IMR-90 (cell line): Measurements from ENCODE around the gene DYNC1H1. TPM values are rescaled to one million over a fixed set of nuclear protein-coding genes. Genes with fewer than 3 reads are reported as not detected.

Experiments used
- ATAC-seq: fragments of 200-7000 bp; cut with Tn5 transposase; 2 replicates; pipeline ENCODE4 v1.9.1; 2020; ENCODE audit warnings: low read depth, mild to moderate bottlenecking, moderate library complexity
- BruUV-seq: library from RNA; stranded (reverse); fragments of 400-500 nt; replicated peaks from 2 replicates; lab custom pipeline; 2021; lab: Mats Ljungman, UMichigan
- CTCF ChIA-PET: fragments of 300-600 bp; formaldehyde crosslinking; extraction: SDS; loops from one replicate; lab custom pipeline; 2021; ENCODE audit warnings: antibody characterized with exemption; lab: Yijun Ruan, JAX
- POLR2A ChIA-PET: fragments of 300-600 bp; sonication (Branson Sonifier 250); formaldehyde crosslinking; loops from one replicate; lab custom pipeline; 2022; ENCODE audit warnings: antibody characterized with exemption; ENCODE audit not compliant: unreplicated experiment; lab: Charles Lee
- DNase-seq: peaks from one replicate; pipeline ENCODE4 v3.0.0; 2013
- H2AFZ ChIP-seq: replicated peaks from 2 replicates; pipeline ENCODE3; 2013; ENCODE audit warnings: low read length, mild to moderate bottlenecking; ENCODE audit not compliant: poor library complexity
- H2AK5ac ChIP-seq: 2 replicates; pipeline ENCODE4 v1.6.1; 2013; ENCODE audit warnings: low read depth, low read length, inconsistent platforms
- H2AK9ac ChIP-seq: replicated peaks from 2 replicates; pipeline ENCODE3; 2013; ENCODE audit warnings: mild to moderate bottlenecking, low read depth, low read length, moderate library complexity; ENCODE audit not compliant: poor library complexity
- H2BK120ac ChIP-seq: 2 replicates; pipeline ENCODE4 v1.6.1; 2013; ENCODE audit warnings: low read depth, low read length, inconsistent platforms
- H2BK15ac ChIP-seq: 3 replicates; pipeline ENCODE4 v1.6.1; 2013; ENCODE audit warnings: low read depth, low read length, inconsistent platforms
- H2BK20ac ChIP-seq: 2 replicates; pipeline ENCODE4 v1.6.1; 2013; ENCODE audit warnings: low read depth, mild to moderate bottlenecking, inconsistent platforms, low read length, moderate library complexity
- H2BK5ac ChIP-seq: 2 replicates; pipeline ENCODE4 v1.6.1; 2013; ENCODE audit warnings: mild to moderate bottlenecking, low read depth, low read length, inconsistent platforms; ENCODE audit not compliant: poor library complexity, severe bottlenecking
- H3K14ac ChIP-seq: replicated peaks from 2 replicates; pipeline ENCODE4 v1.6.1; 2013; ENCODE audit warnings: low read depth, low read length, inconsistent platforms
- H3K18ac ChIP-seq: 2 replicates; pipeline ENCODE4 v1.6.1; 2013; ENCODE audit warnings: low read depth, low read length, control low read depth
- H3K23ac ChIP-seq: 2 replicates; pipeline ENCODE4 v1.6.1; 2013; ENCODE audit warnings: low read depth, low read length, inconsistent platforms
- H3K27ac ChIP-seq: 2 replicates; pipeline ENCODE4 v1.5.1; 2013; ENCODE audit warnings: mild to moderate bottlenecking, control low read depth, low read length; ENCODE audit not compliant: insufficient read depth
- H3K27me3 ChIP-seq: 2 replicates; pipeline ENCODE4 v1.6.1; 2013; ENCODE audit warnings: low read length; ENCODE audit not compliant: control insufficient read depth, insufficient read depth
- H3K36me3 ChIP-seq: 2 replicates; pipeline ENCODE4 v1.6.1; 2013; ENCODE audit warnings: low read length, mixed read lengths; ENCODE audit not compliant: control insufficient read depth, insufficient read depth
- H3K4ac ChIP-seq: 2 replicates; pipeline ENCODE4 v1.6.1; 2013; ENCODE audit warnings: low read depth, low read length, inconsistent platforms
- H3K4me1 ChIP-seq: 2 replicates; pipeline ENCODE4 v1.6.1; 2013; ENCODE audit warnings: low read length, mixed read lengths; ENCODE audit not compliant: control insufficient read depth, insufficient read depth
- H3K4me2 ChIP-seq: 2 replicates; pipeline ENCODE4 v1.6.1; 2013; ENCODE audit warnings: low read depth, mild to moderate bottlenecking, control low read depth, low read length, moderate library complexity
- H3K4me3 ChIP-seq: 2 replicates; pipeline ENCODE4 v1.5.1; 2013; ENCODE audit warnings: low read depth, mild to moderate bottlenecking, control low read depth, low read length, moderate library complexity; ENCODE audit not compliant: insufficient read depth
- H3K56ac ChIP-seq: 2 replicates; pipeline ENCODE4 v1.6.1; 2013; ENCODE audit warnings: low read length, inconsistent platforms; ENCODE audit not compliant: insufficient read depth; ENCODE audit errors: extremely low read depth
- H3K79me1 ChIP-seq, 2 experiments: 2 replicates each; pipeline ENCODE4 v1.6.1; 2013; ENCODE audit warnings: low read length in 2 of 2, inconsistent platforms in 1 of 2, low read depth in 1 of 2
- H3K9ac ChIP-seq: 2 replicates; pipeline ENCODE4 v1.6.1; 2013; ENCODE audit warnings: low read depth, low read length, control low read depth
- H3K9me1 ChIP-seq: 2 replicates; pipeline ENCODE4 v1.6.1; 2013; ENCODE audit warnings: low read length, inconsistent platforms; ENCODE audit not compliant: insufficient read depth
- H3K9me3 ChIP-seq: 2 replicates; pipeline ENCODE4 v1.6.1; 2013; ENCODE audit warnings: low read length; ENCODE audit not compliant: control insufficient read depth, insufficient read depth
- H4K20me1 ChIP-seq: 2 replicates; pipeline ENCODE4 v1.6.1; 2013; ENCODE audit warnings: low read length, inconsistent platforms; ENCODE audit not compliant: insufficient read depth
- H4K5ac ChIP-seq: 2 replicates; pipeline ENCODE4 v1.6.1; 2013; ENCODE audit warnings: mild to moderate bottlenecking, low read depth, low read length, control low read depth
- H4K8ac ChIP-seq, 2 experiments: 2 replicates each; pipeline ENCODE4 v1.6.1; 2013; ENCODE audit warnings: low read depth in 2 of 2, low read length in 2 of 2, control low read depth in 1 of 2, inconsistent platforms in 1 of 2
- H4K91ac ChIP-seq: 2 replicates; pipeline ENCODE4 v1.6.1; 2013; ENCODE audit warnings: low read depth, low read length, inconsistent platforms; ENCODE audit not compliant: insufficient read depth
- BHLHE40 ChIP-seq: fragments of 150-350 bp; IDR thresholded peaks from 2 replicates; pipeline ENCODE4 v1.6.1; 2016; ENCODE audit warnings: mild to moderate bottlenecking, low read depth, low read length
- CHD1 ChIP-seq: IDR thresholded peaks from 2 replicates; pipeline ENCODE4 v1.6.1; 2012; ENCODE audit warnings: low read depth, low read length, improper control_type of control experiment
- FOS ChIP-seq: fragments of 150-350 bp; IDR thresholded peaks from 2 replicates; pipeline ENCODE4 v1.6.1; 2016; ENCODE audit warnings: low read depth, low read length
- MAFK ChIP-seq: IDR thresholded peaks from 2 replicates; pipeline ENCODE4 v1.6.1; 2012; ENCODE audit warnings: low read depth, low read length, improper control_type of control experiment
- MAZ ChIP-seq: IDR thresholded peaks from 2 replicates; pipeline ENCODE4 v1.6.1; 2012; ENCODE audit warnings: low read depth, mild to moderate bottlenecking, low read length, improper control_type of control experiment, moderate library complexity, borderline replicate concordance
- MXI1 ChIP-seq: IDR thresholded peaks from 2 replicates; pipeline ENCODE4 v1.6.1; 2012; ENCODE audit warnings: low read depth, mild to moderate bottlenecking, low read length, moderate library complexity, borderline replicate concordance
- RFX5 ChIP-seq: IDR thresholded peaks from 2 replicates; pipeline ENCODE4 v1.8.0; 2012; ENCODE audit warnings: low read depth, mild to moderate bottlenecking, low read length, moderate library complexity
- SMC3 ChIP-seq: fragments of 150-350 bp; IDR thresholded peaks from 2 replicates; pipeline ENCODE4 v1.6.1; 2016; ENCODE audit warnings: low read depth, mild to moderate bottlenecking, antibody characterized with exemption, low read length, moderate library complexity
- WGBS, 2 experiments: methylation state at CpG; one replicate each; pipeline versions ENCODE4 v1.1.5 to v1.1.7; 2013; ENCODE audit warnings: missing lambda C conversion rate in 2 of 2; ENCODE audit not compliant: insufficient read length in 1 of 2; ENCODE audit errors: extremely low coverage in 2 of 2; 5-methylcytosine and 5-hydroxymethylcytosine counted together
- dilution Hi-C: fragments of 300-500 bp; cut with HindIII; formaldehyde crosslinking; loops from one replicate; pipeline ENCODE4 v1.14.3; 2018; ENCODE audit warnings: low sequenced_read_pairs; ENCODE audit not compliant: unreplicated experiment
- in situ Hi-C: fragments of 300-500 bp; cut with MboI; formaldehyde crosslinking; loops from 3 replicates; pipeline ENCODE4 v1.14.3; 2019; ENCODE audit warnings: low sequenced_read_pairs, inconsistent platforms, mixed read lengths
- intact Hi-C: fragments of 100-400 bp; cut with micrococcal nuclease; formaldehyde crosslinking; loops from 2 replicates; pipeline ENCODE4 v1.10.0; 2022
- polyA plus RNA-seq, 3 experiments: library from polyadenylated mRNA; depleted of rRNA; stranded (reverse); fragments of >200 nt; gene quantifications; 2 replicates each; pipeline ENCODE4 v1.2.3, GENCODE V29; 2012; ENCODE audit warnings: low replicate concordance in 1 of 3
- total RNA-seq: library from RNA; depleted of rRNA; stranded (reverse); fragments of >200 nt; gene quantifications from 2 replicates; pipeline ENCODE4 v1.2.3, GENCODE V29; 2012
- TF ChIP-seq, protein P1 (sequence below): fragments of 150-350 bp; IDR thresholded peaks from 2 replicates; pipeline ENCODE4 v1.6.1; 2016; ENCODE audit warnings: low read depth, mild to moderate bottlenecking, low read length, moderate library complexity, borderline replicate concordance
- TF ChIP-seq, protein P2 (sequence below): conservative IDR thresholded peaks from 2 replicates; pipeline ENCODE4 v1.5.1; 2012; ENCODE audit warnings: mild to moderate bottlenecking, low read depth, low read length, improper control_type of control experiment

The DYNC1H1 gene
- total and polyA plus RNA-seq, 2 of the 4 experiments (the other 2 are of a cell fraction), result 240 to 670 TPM

DNA sequence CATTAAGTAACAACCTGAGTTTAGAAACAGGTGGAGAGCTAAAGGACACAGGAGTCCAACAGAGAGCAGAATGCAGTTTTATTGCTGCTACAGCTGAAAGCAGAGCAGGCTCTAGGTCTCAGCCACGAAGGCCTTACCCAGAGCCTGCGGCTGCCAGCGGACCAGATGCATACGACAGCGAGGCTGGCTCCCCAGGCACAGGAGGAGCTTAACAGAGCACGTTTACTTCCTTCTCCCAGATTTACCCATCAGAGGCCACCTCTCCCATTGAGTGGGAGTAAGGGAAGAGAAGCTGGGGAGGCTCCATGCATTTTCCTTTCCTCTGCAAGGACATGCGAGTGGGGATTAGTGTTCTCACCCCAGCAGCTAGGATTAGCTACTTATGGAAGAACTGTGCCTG is 22.6 kb downstream of the DYNC1H1 start:
- no peak overlapping the region for H3K4me3 ChIP-seq
- no peak overlapping the region for H4K91ac ChIP-seq
- no peak overlapping the region for H3K23ac ChIP-seq
- WGBS, 2 experiments, result no CpG with 5 or more reads among the region's 7 CpGs
- H3K36me3 ChIP-seq, result peaks cover 70% of the 10 kb centered on the region
- H3K9me3 ChIP-seq, result no peaks in the 10 kb centered on the region
- in situ Hi-C loops (no loop called here), intact Hi-C loops (no loop called here), dilution Hi-C loops (no loop called here)
- H3K9me1 ChIP-seq, result peaks cover 10% of the 10 kb centered on the region
- no peak for ATAC-seq
- no peak overlapping the region for H3K14ac ChIP-seq
- BruUV-seq, result no TSS peak
- H2BK20ac ChIP-seq, result no peak overlapping the region
- no peak overlapping the region for H4K8ac ChIP-seq
- no peak overlapping the region for H3K4ac ChIP-seq
- POLR2A ChIA-PET, result no interaction called here
- no peak overlapping the region for H2AFZ ChIP-seq
- H4K20me1 ChIP-seq, result peaks cover 21% of the 10 kb centered on the region; the same call in 1 of the 2 replicates
- no peak overlapping the region for H2BK120ac ChIP-seq
- no peak overlapping the region for H2AK9ac ChIP-seq
- CTCF ChIA-PET, result no interaction called here
- no peak overlapping the region for H3K9ac ChIP-seq
- H3K18ac ChIP-seq, result no peak overlapping the region
- H3K27me3 ChIP-seq, result no peaks in the 10 kb centered on the region
- no peak overlapping the region for H3K56ac ChIP-seq
- no peak overlapping the region for H2AK5ac ChIP-seq
- H3K27ac ChIP-seq, result no peak overlapping the region
- TF ChIP-seq BHLHE40 (no peak), FOS (no peak), RFX5 (no peak), MAFK (no peak), MXI1 (no peak), SMC3 (no peak), CHD1 (no peak), MAZ (no peak)
- TF ChIP-seq, protein P1, sequence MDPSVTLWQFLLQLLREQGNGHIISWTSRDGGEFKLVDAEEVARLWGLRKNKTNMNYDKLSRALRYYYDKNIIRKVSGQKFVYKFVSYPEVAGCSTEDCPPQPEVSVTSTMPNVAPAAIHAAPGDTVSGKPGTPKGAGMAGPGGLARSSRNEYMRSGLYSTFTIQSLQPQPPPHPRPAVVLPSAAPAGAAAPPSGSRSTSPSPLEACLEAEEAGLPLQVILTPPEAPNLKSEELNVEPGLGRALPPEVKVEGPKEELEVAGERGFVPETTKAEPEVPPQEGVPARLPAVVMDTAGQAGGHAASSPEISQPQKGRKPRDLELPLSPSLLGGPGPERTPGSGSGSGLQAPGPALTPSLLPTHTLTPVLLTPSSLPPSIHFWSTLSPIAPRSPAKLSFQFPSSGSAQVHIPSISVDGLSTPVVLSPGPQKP, result no peak
- TF ChIP-seq, protein P2, sequence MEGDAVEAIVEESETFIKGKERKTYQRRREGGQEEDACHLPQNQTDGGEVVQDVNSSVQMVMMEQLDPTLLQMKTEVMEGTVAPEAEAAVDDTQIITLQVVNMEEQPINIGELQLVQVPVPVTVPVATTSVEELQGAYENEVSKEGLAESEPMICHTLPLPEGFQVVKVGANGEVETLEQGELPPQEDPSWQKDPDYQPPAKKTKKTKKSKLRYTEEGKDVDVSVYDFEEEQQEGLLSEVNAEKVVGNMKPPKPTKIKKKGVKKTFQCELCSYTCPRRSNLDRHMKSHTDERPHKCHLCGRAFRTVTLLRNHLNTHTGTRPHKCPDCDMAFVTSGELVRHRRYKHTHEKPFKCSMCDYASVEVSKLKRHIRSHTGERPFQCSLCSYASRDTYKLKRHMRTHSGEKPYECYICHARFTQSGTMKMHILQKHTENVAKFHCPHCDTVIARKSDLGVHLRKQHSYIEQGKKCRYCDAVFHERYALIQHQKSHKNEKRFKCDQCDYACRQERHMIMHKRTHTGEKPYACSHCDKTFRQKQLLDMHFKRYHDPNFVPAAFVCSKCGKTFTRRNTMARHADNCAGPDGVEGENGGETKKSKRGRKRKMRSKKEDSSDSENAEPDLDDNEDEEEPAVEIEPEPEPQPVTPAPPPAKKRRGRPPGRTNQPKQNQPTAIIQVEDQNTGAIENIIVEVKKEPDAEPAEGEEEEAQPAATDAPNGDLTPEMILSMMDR, result no peak
- DNase-seq, result no peak
- no peak overlapping the region for H4K5ac ChIP-seq
- peaks cover 48 to 56% of the 10 kb centered on the region in 2 experiments for H3K79me1 ChIP-seq
- no peaks in the 10 kb centered on the region for H3K4me1 ChIP-seq
- no peak overlapping the region for H2BK15ac ChIP-seq
- no peak overlapping the region for H3K4me2 ChIP-seq
- H2BK5ac ChIP-seq, result no peak overlapping the region
